ENCODE results near the gene MTM1.
A peak's percentile ranks its signal among the peaks of the same experiment; 100 is the strongest.

- TF ChIP-seq REST (tag by site-specific recombination; IDR thresholded peaks at IDR 0.05) = no peak
- peak; percentile 23; the same call in 1 of the 2 replicates for TF ChIP-seq CTCF (tag by site-specific recombination; IDR thresholded peaks at IDR 0.05)
- no peak for TF ChIP-seq GLIS1 (tag by site-specific recombination; IDR thresholded peaks at IDR 0.05)
- no peak for TF ChIP-seq BCL11A (tag by site-specific recombination; IDR thresholded peaks at IDR 0.05; ENCODE audit: low read depth)
- TF ChIP-seq ZNF791 (tag by site-specific recombination; IDR thresholded peaks at IDR 0.05) = no peak
These were observed 112.6 kb downstream of the MTM1 start for GRCh38 chrX:150680974-150681373.
